HG02938 (cell line): ENCODE data around the gene EIF4E2.
"Not testable (repeated sequence)": the region's sequence is repeated elsewhere in the genome, so short reads cannot be mapped to it uniquely, and the experiment has no call there.

Experiments used
- ATAC-seq: cut with Tn5 transposase; IDR thresholded peaks from one replicate; pipeline ENCODE4 v1.9.1; 2021; ENCODE audit warnings: mild to moderate bottlenecking, moderate library complexity; ENCODE audit not compliant: unreplicated experiment

The EIF4E2 gene

GRCh38 chr2:232521959-232522622 is 28.4 kb upstream of the EIF4E2 start:
- ATAC-seq, result no peak

GRCh38 chr2:232522623-232523401 is 27.7 kb upstream of the EIF4E2 start:
- ATAC-seq, result no peak

- ATAC-seq, result no peak
Observed at GRCh38 chr2:232523402-232523681, 27.1 kb upstream of the EIF4E2 start.

DNA sequence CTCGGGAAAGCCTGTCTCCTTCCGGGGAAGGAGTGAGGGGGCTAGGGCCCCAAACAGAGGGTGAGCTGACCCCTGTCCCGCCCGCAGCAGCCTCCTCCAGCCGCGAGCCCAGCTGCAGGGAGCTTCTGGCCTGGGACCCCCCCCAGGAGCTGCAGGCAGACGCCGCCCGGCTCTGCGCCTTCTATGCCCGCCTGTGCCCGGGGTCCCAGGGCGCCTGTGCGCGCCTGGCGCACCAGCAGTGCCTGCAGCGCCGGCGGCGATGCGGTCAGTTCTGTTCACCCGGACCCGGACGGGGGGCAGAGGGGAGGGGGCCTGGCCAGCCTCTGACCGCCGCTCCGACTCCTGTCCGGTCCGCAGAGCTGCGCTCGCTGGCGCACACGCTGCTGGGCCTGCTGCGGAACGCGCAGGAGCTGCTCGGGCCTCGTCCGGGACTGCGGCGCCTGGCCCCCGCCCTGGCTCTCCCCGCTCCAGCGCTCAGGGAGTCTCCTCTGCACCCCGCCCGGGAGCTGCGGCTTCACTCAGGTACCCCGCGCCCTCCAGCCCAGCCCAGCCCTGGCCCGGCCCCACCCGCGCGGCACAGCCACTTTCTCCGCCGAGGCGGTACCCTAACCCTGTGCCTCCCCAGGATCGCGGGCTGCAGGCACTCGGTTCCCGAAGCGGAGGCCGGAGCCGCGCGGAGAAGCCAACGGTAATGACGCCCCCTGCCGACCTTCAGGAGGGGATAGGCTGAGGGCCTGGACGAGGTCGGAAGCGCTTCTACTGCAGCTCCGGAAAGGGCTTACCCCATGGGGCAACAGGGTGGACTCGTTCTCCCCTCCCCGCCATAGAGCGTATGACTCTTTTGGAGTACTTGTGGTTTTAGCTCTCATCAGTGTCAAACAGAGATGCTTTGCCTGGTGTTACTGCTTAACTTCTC is 26.5 kb upstream of the EIF4E2 start:
- ATAC-seq, result no peak

GRCh38 chr2:232524771-232525170 is 25.7 kb upstream of the EIF4E2 start:
- no peak for ATAC-seq

GRCh38 chr2:232525199-232525598 is 25.3 kb upstream of the EIF4E2 start:
- ATAC-seq, result no peak

DNA sequence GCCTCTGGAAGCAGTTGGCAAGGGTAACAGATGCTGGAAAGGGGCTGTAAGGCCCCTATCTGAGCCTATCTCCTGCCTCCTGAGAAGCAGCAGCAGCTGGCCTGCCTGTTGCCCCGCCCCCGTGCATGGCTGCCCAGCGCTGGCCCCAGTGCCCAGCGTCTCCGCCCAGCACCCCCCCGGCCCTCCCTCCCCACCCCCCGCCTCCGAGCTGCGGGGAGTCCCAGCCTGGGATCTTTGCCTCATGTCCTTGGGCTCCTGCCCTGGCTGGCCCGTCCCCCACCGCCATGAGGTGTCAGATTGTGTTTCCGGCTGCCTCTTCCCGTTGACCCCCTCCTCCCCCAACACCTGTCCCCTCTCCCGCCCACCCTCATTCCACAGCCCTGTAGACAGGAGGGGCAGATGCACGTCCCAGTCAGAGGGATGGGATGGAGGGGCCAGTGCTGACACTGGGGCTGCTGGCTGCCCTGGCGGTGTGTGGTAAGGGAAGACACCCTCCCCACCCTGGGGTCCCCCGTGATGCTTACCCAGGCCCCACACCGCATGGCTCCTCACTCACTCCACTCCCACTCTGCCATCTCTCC is 24.6 kb upstream of the EIF4E2 start, which contains the start of gene CHRND:
CHRND (plus strand) TSS at position 370 of the 581 bp plus-strand sequence; CDS start at position 426, 56 bp downstream.
- ATAC-seq, result no peak

DNA sequence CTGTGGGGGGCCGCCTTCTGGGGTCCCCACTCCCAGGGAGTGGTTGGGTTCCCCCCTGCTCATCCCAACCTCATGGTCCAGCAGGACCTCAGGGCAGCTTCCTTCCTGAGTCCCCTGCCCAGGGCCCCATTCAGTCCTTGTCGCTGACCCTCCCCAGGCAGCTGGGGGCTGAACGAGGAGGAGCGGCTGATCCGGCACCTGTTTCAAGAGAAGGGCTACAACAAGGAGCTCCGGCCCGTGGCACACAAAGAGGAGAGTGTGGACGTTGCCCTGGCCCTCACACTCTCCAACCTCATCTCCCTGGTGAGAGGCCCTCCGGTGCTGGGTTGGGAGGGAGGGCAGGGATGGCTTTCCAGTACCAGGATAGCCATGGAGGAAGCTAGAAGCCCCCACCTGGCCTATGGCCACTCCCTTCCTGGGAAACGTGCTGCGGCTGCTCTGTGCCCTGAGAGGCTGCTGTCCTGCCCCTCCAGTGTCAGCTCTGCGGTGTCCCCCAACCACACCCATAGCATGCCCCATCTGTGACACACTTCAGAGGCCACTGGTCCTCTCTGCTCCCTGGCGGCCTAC is 24.0 kb upstream of the EIF4E2 start:
- ATAC-seq, result no peak

DNA sequence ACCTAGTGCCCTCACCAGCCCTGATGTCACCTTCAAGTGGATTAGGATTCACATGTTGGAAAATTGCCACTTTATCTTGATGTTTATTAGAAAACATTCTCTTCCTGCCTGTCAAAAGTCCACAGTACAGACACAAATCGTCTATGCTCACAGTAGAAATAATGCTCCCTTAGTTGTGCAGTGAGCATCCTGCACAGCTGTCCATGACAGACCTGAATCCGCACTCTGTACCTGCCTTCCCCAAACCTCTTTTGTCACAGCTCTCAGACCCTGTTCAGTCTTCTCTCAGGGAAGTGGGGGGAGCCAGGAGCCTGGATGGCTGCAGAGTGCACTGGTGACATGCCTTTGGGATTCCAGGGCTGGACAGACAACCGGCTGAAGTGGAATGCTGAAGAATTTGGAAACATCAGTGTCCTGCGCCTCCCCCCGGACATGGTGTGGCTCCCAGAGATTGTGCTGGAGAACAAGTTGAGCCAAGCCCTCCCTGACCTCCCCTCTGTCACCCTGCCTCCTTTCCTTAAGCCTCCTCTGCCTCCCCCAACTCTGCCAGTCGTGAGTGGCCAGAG is 22.5 kb upstream of the EIF4E2 start:
- ATAC-seq, result no peak

DNA sequence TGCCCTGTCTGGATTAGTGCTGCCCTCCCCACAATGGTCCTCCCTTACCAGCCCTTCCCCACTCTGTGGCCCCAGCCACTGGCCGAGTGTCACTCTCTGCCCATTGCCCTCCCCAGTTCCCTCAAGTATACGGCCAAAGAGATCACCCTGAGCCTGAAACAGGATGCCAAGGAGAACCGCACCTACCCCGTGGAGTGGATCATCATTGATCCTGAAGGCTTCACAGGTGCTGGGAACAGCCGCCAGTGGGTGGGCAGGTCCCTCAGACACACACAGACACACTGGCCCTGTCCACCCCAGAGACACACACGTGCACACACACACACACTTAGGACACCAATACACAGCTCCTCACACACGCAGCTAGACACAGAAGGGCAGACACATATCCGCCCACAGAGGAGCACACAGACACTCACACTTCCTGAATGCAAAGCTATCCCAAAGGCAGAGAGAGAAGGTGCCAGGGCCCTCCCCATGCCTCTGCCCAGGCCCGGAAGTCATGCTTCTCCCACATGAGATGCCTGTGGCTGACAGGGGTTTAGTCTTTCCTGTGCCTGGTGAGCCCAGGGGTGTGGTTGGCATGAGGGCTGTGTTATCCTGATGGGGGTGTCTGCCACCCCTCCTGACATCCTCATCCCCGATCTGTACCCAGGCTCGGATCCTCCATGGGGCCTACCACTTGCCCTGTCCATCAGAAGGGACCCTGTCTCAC is 21.6 kb upstream of the EIF4E2 start:
- no peak for ATAC-seq

GRCh38 chr2:232529806-232530547 is 20.5 kb upstream of the EIF4E2 start:
- no peak for ATAC-seq

- no peak for ATAC-seq
Observed at GRCh38 chr2:232530626-232531260, 19.7 kb upstream of the EIF4E2 start.

GRCh38 chr2:232532419-232532818 is 18.1 kb upstream of the EIF4E2 start:
- no peak for ATAC-seq

DNA sequence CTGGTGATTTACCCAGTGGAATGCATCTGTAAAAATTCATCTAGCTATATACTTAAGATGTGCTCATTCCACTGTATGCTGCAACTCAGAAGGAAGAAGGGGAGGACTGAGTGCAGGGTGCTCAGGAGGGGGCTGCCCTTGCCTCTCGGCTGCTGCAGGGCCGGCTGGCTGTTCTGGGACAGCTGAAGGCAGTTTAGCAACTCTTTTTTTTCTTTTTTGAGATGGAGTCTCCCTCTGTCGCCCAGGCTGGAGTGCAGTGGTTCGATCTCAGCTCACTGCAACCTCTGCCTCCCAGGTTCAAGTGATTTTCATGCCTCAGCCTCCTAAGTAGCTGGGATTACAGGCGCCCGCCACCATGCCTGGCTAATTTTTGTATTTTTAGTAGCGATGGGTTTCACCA is 17.7 kb upstream of the EIF4E2 start:
- ATAC-seq, result not testable (repeated sequence)

DNA sequence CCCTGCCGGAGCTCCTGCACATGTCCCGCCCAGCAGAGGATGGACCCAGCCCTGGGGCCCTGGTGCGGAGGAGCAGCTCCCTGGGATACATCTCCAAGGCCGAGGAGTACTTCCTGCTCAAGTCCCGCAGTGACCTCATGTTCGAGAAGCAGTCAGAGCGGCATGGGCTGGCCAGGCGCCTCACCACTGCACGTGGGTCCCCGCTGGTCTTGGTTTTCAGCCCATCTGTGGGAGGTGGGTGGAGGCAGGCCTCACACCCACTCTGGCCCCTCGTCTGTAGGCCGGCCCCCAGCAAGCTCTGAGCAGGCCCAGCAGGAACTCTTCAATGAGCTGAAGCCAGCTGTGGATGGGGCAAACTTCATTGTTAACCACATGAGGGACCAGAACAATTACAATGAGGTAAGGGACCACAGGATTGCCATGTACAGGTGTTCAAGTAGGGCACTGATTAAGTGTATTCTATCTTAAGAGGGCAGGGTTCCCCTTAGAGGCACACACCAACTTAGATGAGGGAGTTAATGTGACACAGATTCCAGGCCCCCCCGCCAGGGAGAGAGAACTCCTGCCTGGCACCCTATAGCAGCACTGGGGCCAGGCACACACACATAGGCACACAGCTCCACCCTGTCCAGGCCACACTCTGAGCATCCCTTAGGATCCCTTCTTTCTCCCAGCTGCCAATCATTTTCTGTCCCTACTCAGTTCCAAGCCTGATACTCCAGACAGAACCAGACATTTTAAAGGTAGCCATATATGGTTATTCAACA is 16.4 kb upstream of the EIF4E2 start:
- no peak for ATAC-seq

GRCh38 chr2:232534940-232535651 is 15.4 kb upstream of the EIF4E2 start:
- ATAC-seq, result no peak

DNA sequence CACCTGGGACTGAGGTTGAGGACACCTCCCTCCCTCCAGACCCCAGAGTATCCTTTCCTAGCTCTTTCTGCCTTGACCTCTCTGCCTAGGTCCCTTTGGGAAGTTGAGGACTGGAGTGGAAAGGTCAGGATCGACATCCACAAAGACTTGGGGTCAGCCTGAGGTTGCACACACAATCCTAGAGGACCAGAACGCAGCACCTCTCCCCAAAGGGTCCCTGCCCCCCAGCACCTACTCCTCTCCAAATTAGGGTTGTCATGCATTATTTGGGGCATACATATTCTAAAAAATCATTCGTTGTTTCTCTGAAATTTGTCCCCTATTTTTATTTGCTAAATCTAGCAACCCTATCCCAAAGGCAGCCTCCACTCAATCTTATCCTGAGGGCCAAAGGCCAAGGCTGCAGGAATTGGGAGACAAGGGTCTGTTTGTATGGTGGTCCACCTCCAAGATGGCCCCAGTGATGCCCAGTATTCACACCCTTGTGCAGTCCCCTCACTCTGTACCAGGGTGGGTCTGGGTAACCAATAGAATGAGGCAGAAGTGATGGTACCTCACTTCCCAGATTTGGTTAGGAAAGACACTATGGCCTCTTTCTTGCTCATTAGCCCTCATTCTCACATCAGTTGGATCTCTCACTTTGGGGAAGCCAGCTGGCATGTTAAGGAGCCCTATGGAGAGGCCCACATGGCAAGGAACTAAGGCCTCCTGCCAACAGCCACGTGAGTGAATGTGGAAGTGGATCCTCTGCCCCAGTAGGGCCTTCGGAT is 14.5 kb upstream of the EIF4E2 start:
- ATAC-seq, result no peak
